A673 (cell line): Measurements from ENCODE around the gene EHMT1.

ENCODE experiments used
- CTCF ChIP-seq: fragments of 300-800, 200-600 bp; sonication (generic); conservative IDR thresholded peaks from 2 replicates; pipeline ENCODE4 v1.5.1; 2017; ENCODE audit warnings: low read depth, mild to moderate bottlenecking, antibody characterized with exemption, low read length, moderate library complexity, mixed read lengths
- EZH2 ChIP-seq: fragments of 200-600 bp; sonication (generic); IDR thresholded peaks from 2 replicates; pipeline ENCODE4 v1.6.1; 2017; ENCODE audit warnings: borderline replicate concordance, low read depth, mild to moderate bottlenecking, mixed read lengths, antibody characterized with exemption, low read length; ENCODE audit not compliant: poor library complexity, severe bottlenecking

GRCh38 chr9:137873858-137874362 is 255.1 kb downstream of the EHMT1 start:
- TF ChIP-seq CTCF (no peak), EZH2 (no peak)
